GM21515 (cell line): Measurements from ENCODE around the gene RNASE7.

Experiments
- ATAC-seq: cut with Tn5 transposase; IDR thresholded peaks from one replicate; pipeline ENCODE4 v1.9.1; 2021; ENCODE audit not compliant: unreplicated experiment

RNASE7 gene

GRCh38 chr14:21084998-21085853, 43.1 kb downstream of the RNASE7 start:
- no peak for ATAC-seq

GRCh38 chr14:21086908-21087293, 44.7 kb downstream of the RNASE7 start:
- ATAC-seq = no peak

DNA sequence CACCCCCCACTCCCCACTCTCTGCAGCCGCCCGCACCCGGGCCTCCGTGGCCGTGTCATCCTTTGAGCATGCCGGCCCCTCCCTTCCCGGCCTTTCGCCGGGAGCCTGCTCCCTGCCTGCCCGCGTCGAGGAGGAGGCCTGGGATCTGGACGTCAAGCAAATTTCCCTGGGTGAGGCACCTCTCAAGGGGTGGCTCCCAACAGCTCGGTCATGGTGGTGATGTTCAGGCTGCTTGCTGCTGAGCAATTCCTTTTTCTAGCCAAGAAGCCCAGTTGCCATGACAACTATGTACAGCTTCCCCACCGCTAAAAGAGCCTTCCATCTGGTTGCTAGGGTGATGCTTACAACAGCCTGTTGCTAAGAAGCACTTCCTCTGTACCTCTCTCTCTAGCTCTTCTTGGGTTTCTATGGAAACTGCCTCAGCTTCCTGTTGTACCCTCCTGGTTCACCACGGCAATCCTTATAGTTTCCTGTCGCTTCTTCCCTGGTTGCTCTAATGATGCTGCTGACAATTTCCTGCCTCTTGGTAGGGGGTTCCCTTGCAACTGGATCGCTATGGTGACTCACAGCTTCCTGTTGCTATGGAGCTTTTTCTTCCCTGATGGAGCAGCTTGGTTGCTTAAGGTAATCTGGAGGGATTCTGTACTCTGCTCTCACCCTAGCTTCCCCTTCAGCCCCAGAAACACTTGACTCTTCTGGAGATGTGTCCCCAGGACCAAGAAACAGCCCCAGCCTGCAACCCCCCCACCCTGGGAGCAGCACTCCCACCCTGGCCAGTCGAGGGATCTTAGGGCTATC, 45.3 kb downstream of the RNASE7 start:
- ATAC-seq = no peak

GRCh38 chr14:21088687-21089086, 46.5 kb downstream of the RNASE7 start:
- ATAC-seq = no peak

DNA sequence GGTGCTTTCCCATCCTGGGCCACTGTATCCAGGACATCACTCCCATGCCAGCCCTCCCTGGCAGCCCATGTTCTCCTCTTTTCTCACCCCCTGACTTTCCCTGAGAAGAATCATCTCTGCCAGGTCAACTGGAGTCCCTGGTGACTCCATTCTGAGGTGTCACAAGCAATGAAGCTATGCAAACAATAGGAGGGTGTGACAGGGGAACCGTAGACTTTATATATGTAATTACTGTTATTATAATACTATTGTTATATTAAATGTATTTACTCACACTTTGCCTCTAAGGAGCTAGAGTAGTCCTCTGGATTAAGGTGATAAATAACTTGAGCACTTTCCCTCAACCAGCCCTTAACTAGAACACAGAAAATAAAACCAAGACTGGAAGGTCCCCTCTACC, 47.1 kb downstream of the RNASE7 start:
- no peak for ATAC-seq

- no peak for ATAC-seq
These were observed 47.7 kb downstream of the RNASE7 start for GRCh38 chr14:21089877-21090193.

GRCh38 chr14:21090194-21090939, 48.2 kb downstream of the RNASE7 start:
- ATAC-seq = no peak

DNA sequence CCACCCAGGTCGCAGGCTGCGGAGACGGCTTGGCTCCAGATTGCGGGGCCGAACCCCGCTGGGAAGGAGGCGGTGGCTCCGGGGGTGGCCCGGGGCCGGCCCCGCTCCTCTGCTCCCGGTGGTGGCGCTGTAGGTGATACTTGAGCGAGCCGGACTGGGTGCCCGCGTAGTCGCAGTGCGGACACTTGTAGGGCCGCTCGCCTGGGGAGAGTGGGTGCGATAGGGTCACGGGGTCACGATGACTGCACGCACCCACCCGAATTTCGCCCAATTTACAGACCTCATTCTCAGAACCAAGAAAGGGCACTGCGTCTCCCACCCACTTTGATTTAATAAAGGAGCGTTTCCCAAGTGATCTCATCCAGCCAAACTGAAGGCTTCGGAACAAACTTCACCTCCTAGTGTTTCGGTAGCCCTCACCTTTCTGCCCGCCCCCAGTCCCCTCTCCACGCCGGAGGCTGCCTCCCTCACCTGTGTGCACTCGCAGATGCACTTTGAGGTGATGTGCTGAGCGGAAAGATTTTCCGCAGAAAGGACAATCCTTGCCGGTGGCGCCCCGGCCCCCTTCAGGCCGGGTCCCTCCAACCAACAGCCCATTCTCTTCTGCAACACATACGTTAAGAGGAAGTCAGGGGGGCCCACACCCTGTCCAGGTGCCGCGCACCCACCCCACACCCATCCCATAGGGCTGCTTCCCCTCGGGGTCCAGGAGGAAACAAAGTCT, 48.9 kb downstream of the RNASE7 start:
- ATAC-seq = no peak

- no peak for ATAC-seq
These were observed 49.7 kb downstream of the RNASE7 start for GRCh38 chr14:21091821-21092272.

DNA sequence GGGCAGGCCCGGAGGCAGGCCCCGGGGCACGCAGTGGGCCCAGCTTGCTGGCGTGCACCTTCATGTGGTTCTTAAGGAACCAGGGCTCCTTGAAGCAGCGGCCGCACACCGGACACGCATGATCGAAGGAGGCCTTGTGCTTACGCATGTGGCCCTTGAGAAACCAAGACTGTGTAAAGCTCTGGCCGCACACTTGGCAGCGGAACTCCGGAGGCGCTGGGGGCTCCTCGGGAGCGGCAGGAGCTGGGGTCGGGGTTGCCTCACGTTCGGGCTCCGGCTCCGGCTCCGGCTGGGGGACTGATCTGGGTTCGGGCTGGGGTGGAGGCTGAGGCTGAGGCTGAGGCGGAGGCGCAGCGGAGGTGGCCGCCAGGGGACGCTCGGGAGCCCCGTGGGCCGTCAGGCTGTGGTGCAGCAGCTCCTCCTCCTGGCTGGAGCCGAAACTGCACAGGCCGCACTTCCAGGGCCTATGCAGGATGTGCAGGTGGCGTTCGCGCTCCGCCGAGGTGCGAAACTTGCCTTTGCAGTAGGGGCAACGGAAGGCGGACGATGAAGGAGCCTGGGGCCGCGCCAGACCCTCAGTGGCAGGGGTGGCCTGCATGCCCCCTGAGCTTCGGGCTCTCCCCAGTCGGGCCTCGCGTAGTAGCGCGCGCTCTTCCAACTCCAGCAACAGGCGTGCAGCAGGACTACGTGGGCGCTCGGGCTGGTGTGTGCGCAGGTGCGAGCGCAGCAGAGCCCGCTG, 50.3 kb downstream of the RNASE7 start:
- peak; percentile 79 for ATAC-seq

GRCh38 chr14:21093018-21093417, 50.9 kb downstream of the RNASE7 start:
- no peak for ATAC-seq
